Gastrocnemius medialis (tissue), 4 donors: ENCODE data around the gene NRROS.

ENCODE experiments used
- POLR2A ChIP-seq, 2 donors: fragments of 450-650 bp; IDR thresholded peaks; one replicate each; pipeline ENCODE4 v1.6.1; 2017; ENCODE audit warnings: antibody characterized with exemption in 2 of 2, mild to moderate bottlenecking in 2 of 2, moderate library complexity in 2 of 2
- TF ChIP-seq, protein P1 (sequence below), 5 experiments: fragments of 450-650 bp in 3 of 5; fragments of 200-600 bp in 2 of 5; sonication (generic) in 2 of 5; IDR thresholded peaks in 4 of 5; conservative IDR thresholded peaks in 1 of 5; 1 replicate in 4 of 5; 2 replicates in 1 of 5; pipeline ENCODE4 v1.5.1; 2016 to 2019; ENCODE audit warnings: antibody characterized with exemption in 5 of 5, mild to moderate bottlenecking in 3 of 5, moderate library complexity in 3 of 5

DNA sequence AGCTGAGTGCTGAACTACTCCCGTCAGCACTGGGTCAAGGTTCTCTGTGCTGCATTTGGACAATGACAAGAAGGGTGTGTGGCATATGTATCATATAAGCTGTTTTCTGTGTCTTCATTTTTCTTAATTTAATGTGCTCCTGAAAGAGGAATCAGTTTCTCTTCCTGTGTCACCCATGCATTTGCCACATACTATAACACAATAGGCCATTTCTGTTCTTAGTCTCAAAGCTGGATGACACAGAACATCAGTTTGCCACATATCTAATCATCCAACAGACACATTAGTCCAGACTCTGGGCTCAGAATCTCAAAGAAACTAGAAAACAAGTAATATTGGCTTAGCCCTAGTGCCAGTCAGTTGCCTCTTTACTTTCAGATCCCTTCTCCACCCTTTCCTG lies 38.4 kb downstream of the NRROS start:
- TF ChIP-seq, protein P1, sequence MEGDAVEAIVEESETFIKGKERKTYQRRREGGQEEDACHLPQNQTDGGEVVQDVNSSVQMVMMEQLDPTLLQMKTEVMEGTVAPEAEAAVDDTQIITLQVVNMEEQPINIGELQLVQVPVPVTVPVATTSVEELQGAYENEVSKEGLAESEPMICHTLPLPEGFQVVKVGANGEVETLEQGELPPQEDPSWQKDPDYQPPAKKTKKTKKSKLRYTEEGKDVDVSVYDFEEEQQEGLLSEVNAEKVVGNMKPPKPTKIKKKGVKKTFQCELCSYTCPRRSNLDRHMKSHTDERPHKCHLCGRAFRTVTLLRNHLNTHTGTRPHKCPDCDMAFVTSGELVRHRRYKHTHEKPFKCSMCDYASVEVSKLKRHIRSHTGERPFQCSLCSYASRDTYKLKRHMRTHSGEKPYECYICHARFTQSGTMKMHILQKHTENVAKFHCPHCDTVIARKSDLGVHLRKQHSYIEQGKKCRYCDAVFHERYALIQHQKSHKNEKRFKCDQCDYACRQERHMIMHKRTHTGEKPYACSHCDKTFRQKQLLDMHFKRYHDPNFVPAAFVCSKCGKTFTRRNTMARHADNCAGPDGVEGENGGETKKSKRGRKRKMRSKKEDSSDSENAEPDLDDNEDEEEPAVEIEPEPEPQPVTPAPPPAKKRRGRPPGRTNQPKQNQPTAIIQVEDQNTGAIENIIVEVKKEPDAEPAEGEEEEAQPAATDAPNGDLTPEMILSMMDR (IDR thresholded peaks at IDR 0.05 in 4 of 5, conservative IDR thresholded peaks at IDR 0.05 in 1 of 5), result no peak
- no peak for TF ChIP-seq POLR2A (IDR thresholded peaks at IDR 0.05)
